Testis (tissue), 2 donors: Measurements from ENCODE around the gene LNP1.

ENCODE experiments used
- POLR2A ChIP-seq: fragments of 450-650 bp; IDR thresholded peaks from one replicate; pipeline ENCODE4 v1.6.1; 2017; ENCODE audit warnings: antibody characterized with exemption, mild to moderate bottlenecking, moderate library complexity
- TF ChIP-seq, protein P1 (sequence below), 3 experiments: fragments of 450-650 bp in 2 of 3; fragments of 200-600 bp in 1 of 3; sonication (generic) in 1 of 3; IDR thresholded peaks; one replicate each; pipeline ENCODE4 v1.5.1; 2016 to 2019; ENCODE audit warnings: antibody characterized with exemption in 3 of 3, mild to moderate bottlenecking in 2 of 3, moderate library complexity in 1 of 3

DNA sequence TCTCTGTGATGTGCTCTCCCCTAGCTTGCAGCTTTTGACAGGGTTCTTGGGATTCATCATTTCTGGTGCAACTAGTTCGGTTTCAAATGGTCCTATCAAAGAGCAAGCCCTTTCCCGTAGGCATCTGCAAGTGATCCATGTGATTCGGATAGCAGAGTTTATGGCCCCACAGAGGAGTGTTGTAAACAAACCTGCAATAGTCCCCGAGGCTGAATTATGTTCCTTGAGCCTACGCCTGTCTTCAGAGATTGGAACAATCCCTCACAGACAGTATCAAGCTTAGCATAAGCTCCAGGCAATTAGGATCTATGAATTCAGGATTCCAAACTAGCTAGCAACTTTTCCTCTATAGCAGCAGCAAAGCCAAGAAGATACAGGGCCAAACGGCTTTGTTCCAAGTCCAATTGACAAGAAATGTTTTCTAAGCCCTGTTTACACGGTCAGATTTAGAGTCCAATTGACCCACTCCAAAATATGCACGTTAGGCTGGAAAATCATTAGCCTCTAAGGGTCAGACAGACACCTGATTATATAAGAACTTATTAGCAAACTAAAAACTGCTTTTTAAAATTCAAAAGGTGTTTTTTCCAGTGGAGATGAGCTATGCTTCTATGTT lies 24.8 kb downstream of the LNP1 start:
- TF ChIP-seq, protein P1, sequence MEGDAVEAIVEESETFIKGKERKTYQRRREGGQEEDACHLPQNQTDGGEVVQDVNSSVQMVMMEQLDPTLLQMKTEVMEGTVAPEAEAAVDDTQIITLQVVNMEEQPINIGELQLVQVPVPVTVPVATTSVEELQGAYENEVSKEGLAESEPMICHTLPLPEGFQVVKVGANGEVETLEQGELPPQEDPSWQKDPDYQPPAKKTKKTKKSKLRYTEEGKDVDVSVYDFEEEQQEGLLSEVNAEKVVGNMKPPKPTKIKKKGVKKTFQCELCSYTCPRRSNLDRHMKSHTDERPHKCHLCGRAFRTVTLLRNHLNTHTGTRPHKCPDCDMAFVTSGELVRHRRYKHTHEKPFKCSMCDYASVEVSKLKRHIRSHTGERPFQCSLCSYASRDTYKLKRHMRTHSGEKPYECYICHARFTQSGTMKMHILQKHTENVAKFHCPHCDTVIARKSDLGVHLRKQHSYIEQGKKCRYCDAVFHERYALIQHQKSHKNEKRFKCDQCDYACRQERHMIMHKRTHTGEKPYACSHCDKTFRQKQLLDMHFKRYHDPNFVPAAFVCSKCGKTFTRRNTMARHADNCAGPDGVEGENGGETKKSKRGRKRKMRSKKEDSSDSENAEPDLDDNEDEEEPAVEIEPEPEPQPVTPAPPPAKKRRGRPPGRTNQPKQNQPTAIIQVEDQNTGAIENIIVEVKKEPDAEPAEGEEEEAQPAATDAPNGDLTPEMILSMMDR (IDR thresholded peaks at IDR 0.05), result no peak
- no peak for TF ChIP-seq POLR2A
